ENCODE data around the gene EGR1. TPM values are rescaled to one million over a fixed set of nuclear protein-coding genes. Genes with fewer than 3 reads are reported as not detected.

EGR1 gene
- 100 to 1,000 TPM in 1 of 2 donors, 10 to 100 TPM in 1; 94.3 to 105 TPM for total RNA-seq

DNA sequence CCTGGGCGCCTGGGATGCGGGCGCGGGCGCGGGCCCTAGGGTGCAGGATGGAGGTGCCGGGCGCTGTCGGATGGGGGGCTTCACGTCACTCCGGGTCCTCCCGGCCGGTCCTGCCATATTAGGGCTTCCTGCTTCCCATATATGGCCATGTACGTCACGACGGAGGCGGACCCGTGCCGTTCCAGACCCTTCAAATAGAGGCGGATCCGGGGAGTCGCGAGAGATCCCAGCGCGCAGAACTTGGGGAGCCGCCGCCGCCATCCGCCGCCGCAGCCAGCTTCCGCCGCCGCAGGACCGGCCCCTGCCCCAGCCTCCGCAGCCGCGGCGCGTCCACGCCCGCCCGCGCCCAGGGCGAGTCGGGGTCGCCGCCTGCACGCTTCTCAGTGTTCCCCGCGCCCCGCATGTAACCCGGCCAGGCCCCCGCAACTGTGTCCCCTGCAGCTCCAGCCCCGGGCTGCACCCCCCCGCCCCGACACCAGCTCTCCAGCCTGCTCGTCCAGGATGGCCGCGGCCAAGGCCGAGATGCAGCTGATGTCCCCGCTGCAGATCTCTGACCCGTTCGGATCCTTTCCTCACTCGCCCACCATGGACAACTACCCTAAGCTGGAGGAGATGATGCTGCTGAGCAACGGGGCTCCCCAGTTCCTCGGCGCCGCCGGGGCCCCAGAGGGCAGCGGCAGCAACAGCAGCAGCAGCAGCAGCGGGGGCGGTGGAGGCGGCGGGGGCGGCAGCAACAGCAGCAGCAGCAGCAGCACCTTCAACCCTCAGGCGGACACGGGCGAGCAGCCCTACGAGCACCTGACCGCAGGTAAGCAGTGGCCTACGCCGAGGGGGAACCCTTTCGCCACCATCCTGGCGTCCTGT lies at the start of gene EGR1:
Gene EGR1 (plus strand): TSS at position 219 of the 864 bp plus-strand sequence. CDS start 283 bp downstream, at position 502.
- H3K36me3 Mint-ChIP-seq (ENCODE audit: insufficient read depth in 2 of 2) = peaks cover 14 to 20% of the 10 kb centered on the region in 2 donors
- DNase-seq (peak; percentile 92 to 94), ATAC-seq (replicated peaks in 1 of 2) (peak; percentile 60 to 62)
- H3K27me3 Mint-ChIP-seq (ENCODE audit: low read depth) = no peaks in the 10 kb centered on the region
- H3K4me3 Mint-ChIP-seq = peak within 1 kb of the TSS; percentile 91 to 94
- no peaks in the 10 kb centered on the region for H3K9me3 Mint-ChIP-seq
- peaks cover 39% of the 10 kb centered on the region for H3K4me1 Mint-ChIP-seq (ENCODE audit: low read depth)
- peak within 1 kb of the TSS; percentile 90 for H3K27ac Mint-ChIP-seq

DNA sequence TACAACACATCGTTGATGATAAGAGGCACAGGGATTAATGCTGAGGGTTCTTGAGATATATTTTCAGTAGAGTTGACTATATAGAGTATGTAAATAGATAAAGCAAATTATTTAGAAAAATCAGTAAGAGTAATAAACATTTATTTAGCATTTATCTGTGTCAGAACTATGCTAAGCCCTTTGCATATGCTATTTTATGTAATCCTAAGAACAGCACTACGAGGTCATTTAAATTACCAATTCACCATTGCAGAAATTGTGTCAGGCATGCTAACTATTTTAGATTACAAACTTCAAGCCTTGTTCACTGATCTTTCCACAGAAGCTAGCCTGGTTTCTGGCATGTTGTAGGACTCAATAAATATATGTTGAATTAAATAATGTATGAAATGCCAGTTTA lies 46.8 kb upstream of the EGR1 start:
- Mint-ChIP-seq H3K27ac (no peak overlapping the region), H3K27me3 (ENCODE audit: low read depth) (no peaks in the 10 kb centered on the region), H3K36me3 (ENCODE audit: insufficient read depth in 2 of 2) (peaks cover 5 to 28% of the 10 kb centered on the region in 2 donors), H3K4me1 (ENCODE audit: low read depth) (no peaks in the 10 kb centered on the region), H3K9me3 (no peaks in the 10 kb centered on the region), H3K4me3 (no peak overlapping the region)
- ATAC-seq (replicated peaks in 1 of 2) (no peak), DNase-seq (no peak)

DNA sequence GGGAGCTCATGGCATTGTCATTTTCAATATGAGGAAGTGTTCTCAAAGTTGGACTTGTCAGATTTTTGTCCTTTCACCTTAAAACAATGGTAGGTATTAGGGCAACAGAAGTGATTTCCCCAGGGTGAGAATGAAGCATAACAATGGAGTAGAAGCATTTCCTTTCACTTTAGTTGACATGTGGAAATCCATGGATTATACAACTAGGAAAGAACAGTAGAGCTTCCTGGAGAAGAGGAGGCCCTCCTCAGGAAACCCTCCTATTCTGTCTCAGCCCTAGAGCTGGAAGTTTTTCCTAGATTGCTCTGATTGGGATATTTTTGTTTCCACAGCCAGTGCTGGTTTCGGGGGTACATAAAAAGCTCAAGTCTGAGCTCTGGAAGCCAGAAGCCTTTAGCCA lies 40.2 kb upstream of the EGR1 start:
- peaks cover 12 to 36% of the 10 kb centered on the region in 2 donors for H3K36me3 Mint-ChIP-seq (ENCODE audit: insufficient read depth in 2 of 2)
- H3K4me1 Mint-ChIP-seq (ENCODE audit: low read depth) = no peaks in the 10 kb centered on the region
- no peak for DNase-seq
- no peaks in the 10 kb centered on the region for H3K9me3 Mint-ChIP-seq
- no peaks in the 10 kb centered on the region for H3K27me3 Mint-ChIP-seq (ENCODE audit: low read depth)
- ATAC-seq (replicated peaks in 1 of 2) = no peak
- H3K27ac Mint-ChIP-seq = no peak overlapping the region
- no peak overlapping the region for H3K4me3 Mint-ChIP-seq

DNA sequence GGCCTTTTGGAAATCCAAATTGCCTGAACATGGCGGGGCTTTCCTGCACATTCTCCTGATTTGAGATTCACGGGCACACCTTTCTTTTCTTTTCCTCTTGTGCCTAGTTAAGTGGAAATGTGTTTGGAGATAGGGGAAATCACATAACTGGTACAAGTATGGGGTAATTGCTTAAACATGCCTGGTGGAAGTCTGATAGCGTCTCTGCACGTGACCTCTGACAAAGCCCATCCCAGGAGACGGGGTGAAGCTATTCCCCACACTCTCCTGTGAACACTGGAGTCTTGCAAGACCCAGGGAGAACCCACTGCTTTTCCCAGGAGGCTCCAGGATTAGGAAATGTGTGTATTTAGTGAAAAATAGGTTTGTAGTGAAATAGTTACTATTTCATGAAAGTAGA lies 29.3 kb upstream of the EGR1 start:
- no peak for ATAC-seq (replicated peaks in 1 of 2)
- Mint-ChIP-seq H3K27me3 (ENCODE audit: low read depth) (no peaks in the 10 kb centered on the region), H3K36me3 (ENCODE audit: insufficient read depth in 2 of 2) (peaks cover 3 to 14% of the 10 kb centered on the region in 2 donors)

DNA sequence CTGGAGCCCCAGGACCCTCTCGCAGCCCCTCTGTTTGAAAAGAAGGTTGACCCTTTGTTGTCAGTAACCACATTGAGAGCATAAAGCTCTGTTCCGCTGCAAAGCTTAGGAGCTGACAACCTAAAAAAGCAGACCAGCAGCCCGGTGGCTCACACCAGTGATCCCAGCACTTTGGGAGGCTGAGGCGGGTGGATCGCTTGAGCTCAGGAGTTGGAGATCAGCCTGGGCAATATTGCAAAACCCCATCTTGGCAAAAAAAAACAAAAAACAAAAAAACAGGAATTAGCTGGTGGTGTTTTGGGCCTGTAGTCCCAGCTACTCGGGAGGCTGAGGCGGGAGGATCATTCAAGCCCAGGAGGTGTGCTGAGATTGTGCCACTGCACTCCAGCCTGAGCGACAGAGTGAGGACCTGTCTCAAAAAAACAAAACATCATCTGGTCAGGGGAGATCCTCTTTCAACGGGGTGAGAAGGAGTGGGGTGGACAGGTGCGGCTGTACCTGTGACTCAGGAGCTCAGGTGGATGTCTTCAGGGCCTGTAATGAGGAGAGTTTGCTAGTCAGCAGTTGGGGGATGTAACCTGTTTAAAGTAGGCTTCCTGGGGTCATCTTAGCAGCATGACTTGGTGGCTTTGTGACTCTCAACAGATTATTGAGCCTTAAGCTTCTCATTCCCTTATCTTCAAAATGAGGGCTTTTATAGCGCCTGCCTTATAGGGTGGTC lies 27.1 kb upstream of the EGR1 start:
- no peak for DNase-seq
- H3K4me3 Mint-ChIP-seq = peak overlapping the region; percentile 72 to 77
- H3K27me3 Mint-ChIP-seq (ENCODE audit: low read depth) = no peaks in the 10 kb centered on the region
- ATAC-seq (replicated peaks in 1 of 2) = no peak
- H3K27ac Mint-ChIP-seq = no peak overlapping the region
- peaks cover 3 to 5% of the 10 kb centered on the region in 2 donors for H3K36me3 Mint-ChIP-seq (ENCODE audit: insufficient read depth in 2 of 2)
- no peaks in the 10 kb centered on the region for H3K9me3 Mint-ChIP-seq
- peaks cover 7% of the 10 kb centered on the region for H3K4me1 Mint-ChIP-seq (ENCODE audit: low read depth)

More for the DNA sequence above, 29.3 kb upstream of the EGR1 start:
- no peak overlapping the region for H3K4me3 Mint-ChIP-seq
- no peaks in the 10 kb centered on the region for H3K9me3 Mint-ChIP-seq
- no peak overlapping the region for H3K27ac Mint-ChIP-seq
- DNase-seq = no peak
- peaks cover 7% of the 10 kb centered on the region for H3K4me1 Mint-ChIP-seq (ENCODE audit: low read depth)

DNA sequence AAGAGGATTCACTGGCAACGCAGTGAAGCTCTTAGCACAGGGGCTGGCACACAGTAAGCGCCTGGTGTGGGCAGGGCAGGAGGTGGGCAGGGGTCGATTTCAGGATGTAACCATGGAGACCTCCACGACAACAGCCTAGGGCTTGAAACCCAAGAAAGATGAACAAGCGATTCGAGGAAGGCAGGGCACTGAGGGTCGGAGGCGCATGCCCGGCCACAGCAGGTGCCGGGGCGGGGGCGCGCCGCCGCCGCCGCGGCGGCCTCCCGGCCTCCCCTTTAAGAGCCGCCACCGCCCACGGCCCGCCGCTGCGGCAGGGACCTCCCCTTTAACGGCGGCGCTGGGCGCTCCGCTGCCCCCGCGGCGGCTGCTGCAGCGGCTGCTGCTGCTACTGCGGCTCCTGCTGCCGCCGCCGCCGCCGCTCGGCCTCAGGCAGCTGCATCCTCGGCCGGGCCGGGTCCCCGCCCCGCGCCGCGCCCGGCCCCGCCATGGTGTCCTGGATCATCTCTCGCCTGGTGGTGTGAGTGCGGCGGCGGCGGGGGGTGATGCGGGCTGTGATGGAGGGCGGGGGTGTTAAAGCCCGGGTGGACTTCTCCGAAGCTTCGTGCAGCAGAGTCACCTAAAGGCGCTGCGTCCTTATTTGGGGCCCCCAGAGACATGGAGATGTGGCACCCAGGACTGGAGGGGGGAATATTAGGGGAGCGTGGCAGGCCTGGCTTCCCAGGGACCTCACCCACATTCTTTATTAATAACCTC lies 26.4 kb upstream of the EGR1 start, which contains the start of gene REEP2:
Gene REEP2 (plus strand): TSS at position 334 of the 753 bp plus-strand sequence. CDS start 152 bp downstream, at position 486.
- Mint-ChIP-seq H3K27ac (no peak within 1 kb of the TSS), H3K36me3 (ENCODE audit: insufficient read depth in 2 of 2) (peaks cover 3 to 5% of the 10 kb centered on the region in 2 donors), H3K4me3 (peak within 1 kb of the TSS; percentile 72 to 77), H3K4me1 (ENCODE audit: low read depth) (peaks cover 7% of the 10 kb centered on the region), H3K9me3 (no peaks in the 10 kb centered on the region), H3K27me3 (ENCODE audit: low read depth) (no peaks in the 10 kb centered on the region)
- peak; percentile 93 for ATAC-seq (replicated peaks in 1 of 2)
- peak; percentile 82 for DNase-seq

DNA sequence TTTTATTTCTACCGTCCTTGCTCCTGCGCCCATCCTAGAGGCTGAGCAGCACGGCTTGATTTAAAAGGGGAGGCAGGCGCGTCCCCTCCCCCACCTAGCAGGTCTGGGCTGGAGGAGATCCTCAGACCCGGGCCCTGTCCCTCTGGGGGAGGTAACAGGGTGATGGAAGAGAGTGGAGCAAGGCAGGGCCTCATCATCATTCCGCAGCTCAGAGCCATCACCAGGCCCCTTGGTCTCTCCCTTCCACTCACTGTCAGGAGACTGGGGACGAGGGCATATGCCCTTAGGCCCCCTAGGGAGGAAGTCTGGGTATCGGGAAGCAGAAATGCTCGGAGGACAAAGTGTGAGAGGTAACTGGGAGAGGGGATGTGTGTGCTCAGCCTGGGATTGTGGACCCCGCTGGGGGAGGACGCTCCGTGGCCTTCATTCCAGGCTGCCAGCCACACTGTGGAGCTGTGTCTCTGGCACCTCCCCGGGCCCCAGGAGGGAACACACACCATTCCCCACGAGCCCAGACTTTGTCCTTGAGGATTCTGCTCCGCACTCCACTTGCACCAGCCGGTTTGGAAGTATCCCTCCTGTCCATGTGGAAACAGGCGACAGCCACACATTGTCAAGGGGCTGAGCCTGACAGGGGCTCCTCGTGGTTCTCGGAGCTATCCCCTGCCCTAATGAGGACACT lies 25.7 kb upstream of the EGR1 start:
- Mint-ChIP-seq H3K4me1 (ENCODE audit: low read depth) (peaks cover 7% of the 10 kb centered on the region), H3K9me3 (no peaks in the 10 kb centered on the region), H3K27me3 (ENCODE audit: low read depth) (no peaks in the 10 kb centered on the region), H3K4me3 (peak overlapping the region; percentile 72 to 77), H3K36me3 (ENCODE audit: insufficient read depth in 2 of 2) (peaks cover 3 to 4% of the 10 kb centered on the region in 2 donors), H3K27ac (no peak overlapping the region)
- no peak for DNase-seq
- ATAC-seq (replicated peaks in 1 of 2) = no peak

DNA sequence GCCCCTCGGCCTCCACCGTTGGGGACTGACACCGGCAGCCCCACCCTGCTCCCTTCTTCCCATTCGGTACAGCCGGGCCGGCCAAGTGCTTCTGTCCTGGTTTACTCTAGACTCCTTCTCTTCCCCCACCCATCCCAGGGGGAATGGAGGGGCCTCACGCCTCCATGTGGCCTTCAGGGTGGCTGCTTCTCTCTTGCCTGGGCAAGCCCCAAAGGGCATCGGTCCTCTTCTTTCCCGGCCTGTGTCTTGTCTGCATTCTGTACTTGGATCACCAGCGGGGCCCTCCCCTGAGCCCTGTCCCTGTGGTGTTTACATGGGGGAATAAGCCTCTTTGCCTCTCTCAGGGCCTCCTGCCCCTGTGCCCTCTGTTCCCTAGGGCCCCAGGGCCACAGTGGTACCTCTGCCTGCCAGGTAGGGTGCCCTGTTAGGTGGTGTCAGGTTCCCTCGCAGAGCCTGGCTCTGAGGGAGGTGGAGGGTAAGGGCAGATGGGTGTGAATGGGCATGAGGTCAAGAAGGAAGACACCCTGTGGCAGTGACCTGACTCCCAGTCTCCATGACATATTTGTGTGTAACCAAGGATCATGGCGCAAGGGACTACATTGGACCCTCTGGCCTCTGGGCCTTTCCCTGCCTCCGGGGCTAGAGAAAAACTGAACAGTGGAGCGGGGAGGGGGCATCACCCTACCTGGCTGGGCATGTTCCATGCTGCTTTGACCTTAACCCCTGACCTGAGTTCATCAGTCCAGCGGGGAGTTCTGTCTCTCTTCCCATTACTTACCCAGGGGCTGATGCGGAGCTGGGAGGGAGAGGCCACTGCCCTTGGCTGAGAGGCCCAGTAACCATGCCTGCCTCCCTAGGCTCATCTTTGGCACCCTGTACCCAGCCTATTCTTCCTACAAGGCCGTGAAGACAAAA lies 24.9 kb upstream of the EGR1 start:
- Mint-ChIP-seq H3K9me3 (no peaks in the 10 kb centered on the region), H3K4me1 (ENCODE audit: low read depth) (peaks cover 7% of the 10 kb centered on the region), H3K27ac (no peak overlapping the region), H3K4me3 (peak overlapping the region; percentile 72 to 77), H3K27me3 (ENCODE audit: low read depth) (no peaks in the 10 kb centered on the region), H3K36me3 (ENCODE audit: insufficient read depth in 2 of 2) (peaks cover 2 to 3% of the 10 kb centered on the region in 2 donors)
- DNase-seq (no peak), ATAC-seq (replicated peaks in 1 of 2) (no peak)

DNA sequence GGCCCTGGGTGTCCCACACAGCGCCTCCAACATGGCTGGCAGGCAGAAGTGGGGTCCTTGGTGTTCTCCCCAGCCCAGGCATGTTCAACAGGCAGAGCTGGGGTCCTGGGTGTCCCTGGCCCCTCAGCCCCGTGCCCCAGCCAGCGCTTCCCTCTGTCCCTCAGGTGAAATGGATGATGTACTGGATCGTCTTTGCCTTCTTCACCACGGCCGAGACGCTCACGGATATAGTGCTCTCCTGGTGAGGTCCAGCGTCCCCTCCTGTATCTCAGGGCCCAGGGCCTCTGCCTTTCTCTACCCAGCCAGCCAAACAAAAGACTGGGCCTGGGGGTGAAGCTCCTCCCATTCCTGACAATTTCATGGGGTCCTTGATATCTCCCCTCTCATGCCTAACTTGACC lies 24.1 kb upstream of the EGR1 start:
- Mint-ChIP-seq H3K4me3 (no peak overlapping the region), H3K27ac (no peak overlapping the region)
- no peak for ATAC-seq (replicated peaks in 1 of 2)

DNA sequence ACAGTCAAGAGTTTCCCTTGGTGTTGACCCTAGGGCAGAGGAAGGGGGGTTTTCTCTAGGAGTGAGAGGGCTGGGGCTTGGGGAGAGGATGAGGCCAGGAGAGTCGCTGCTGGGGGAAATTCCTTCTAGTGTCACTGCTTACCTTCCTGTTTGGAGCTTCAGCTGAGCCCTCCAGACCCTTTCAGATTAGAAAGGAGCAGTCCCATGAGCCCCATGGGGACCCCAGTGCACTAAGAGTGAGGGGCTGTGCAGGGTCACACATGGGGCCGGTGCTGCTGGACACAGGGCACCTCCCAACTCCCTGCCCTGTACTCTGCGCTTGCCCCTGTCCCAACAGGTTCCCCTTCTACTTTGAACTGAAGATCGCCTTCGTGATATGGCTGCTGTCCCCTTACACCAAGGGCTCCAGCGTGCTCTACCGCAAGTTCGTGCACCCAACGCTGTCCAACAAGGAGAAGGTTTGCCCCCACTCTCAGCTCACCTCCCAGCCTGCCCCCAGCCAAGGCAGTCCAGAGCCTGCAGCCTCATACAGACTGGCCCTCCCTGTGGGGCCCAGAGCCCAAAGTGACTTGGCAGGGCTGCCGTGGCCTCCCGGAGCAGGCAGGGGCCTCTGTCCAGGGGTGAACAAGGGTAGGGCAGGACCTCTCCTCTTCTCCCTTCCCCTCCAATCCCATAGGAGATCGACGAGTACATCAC lies 21.1 kb upstream of the EGR1 start:
- H3K4me1 Mint-ChIP-seq (ENCODE audit: low read depth) = peaks cover 5% of the 10 kb centered on the region
- no peak overlapping the region for H3K27ac Mint-ChIP-seq
- no peak for DNase-seq

More for the DNA sequence above, 24.1 kb upstream of the EGR1 start:
- no peak for DNase-seq
- Mint-ChIP-seq H3K27me3 (ENCODE audit: low read depth) (no peaks in the 10 kb centered on the region), H3K36me3 (ENCODE audit: insufficient read depth in 2 of 2) (no peaks in the 10 kb centered on the region), H3K9me3 (no peaks in the 10 kb centered on the region), H3K4me1 (ENCODE audit: low read depth) (peaks cover 7% of the 10 kb centered on the region)

DNA sequence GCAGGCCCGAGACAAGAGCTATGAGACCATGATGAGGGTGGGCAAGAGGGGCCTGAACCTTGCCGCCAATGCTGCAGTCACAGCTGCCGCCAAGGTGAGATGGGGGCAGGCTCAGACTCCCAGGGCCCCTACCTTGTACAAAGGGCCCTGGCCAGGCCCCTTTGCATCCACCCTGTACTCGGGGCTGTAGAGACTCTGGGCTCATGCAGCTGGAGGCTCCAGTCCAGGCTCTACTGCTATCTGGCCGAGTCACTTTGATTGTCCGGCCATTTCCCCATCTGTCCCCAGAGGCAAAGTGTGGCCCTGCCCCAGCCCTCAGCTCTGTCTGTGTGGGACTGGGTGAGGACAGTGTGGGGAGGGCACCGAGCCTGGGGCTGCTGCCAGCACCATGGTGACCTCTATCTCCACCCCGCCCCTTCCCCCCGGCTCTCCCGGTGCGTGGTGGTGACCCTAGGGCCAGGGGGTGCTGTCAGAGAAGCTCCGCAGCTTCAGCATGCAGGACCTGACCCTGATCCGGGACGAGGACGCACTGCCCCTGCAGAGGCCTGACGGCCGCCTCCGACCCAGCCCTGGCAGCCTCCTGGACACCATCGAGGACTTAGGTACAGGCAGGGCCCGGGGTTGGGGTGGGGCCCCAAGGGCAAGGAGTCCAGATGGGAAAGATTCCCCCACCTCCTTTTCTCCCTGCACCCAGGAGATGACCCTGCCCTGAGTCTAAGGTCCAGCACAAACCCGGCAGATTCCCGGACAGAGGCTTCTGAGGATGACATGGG lies 20.3 kb upstream of the EGR1 start:
- Mint-ChIP-seq H3K4me3 (no peak overlapping the region), H3K27ac (no peak overlapping the region), H3K36me3 (ENCODE audit: insufficient read depth in 2 of 2) (no peaks in the 10 kb centered on the region), H3K9me3 (no peaks in the 10 kb centered on the region), H3K27me3 (ENCODE audit: low read depth) (no peaks in the 10 kb centered on the region), H3K4me1 (ENCODE audit: low read depth) (peaks cover 3% of the 10 kb centered on the region)
- no peak for DNase-seq
- ATAC-seq (replicated peaks in 1 of 2) = no peak

More for the DNA sequence above, 21.1 kb upstream of the EGR1 start:
- Mint-ChIP-seq H3K4me3 (no peak overlapping the region), H3K36me3 (ENCODE audit: insufficient read depth in 2 of 2) (no peaks in the 10 kb centered on the region), H3K27me3 (ENCODE audit: low read depth) (no peaks in the 10 kb centered on the region), H3K9me3 (no peaks in the 10 kb centered on the region)
- ATAC-seq (replicated peaks in 1 of 2) = no peak
